Neural progenitor cell (in vitro differentiated cells): ENCODE results near the gene SCAPER. TPM values are rescaled to one million over a fixed set of nuclear protein-coding genes. Genes with fewer than 3 reads are reported as not detected.
"Not testable (repeated sequence)": the region's sequence is repeated elsewhere in the genome, so short reads cannot be mapped to it uniquely, and the experiment has no call there.

Source experiments
- DNase-seq: peaks from one replicate; pipeline ENCODE4 v3.0.0-alpha.2; 2016; ENCODE audit warnings: low spot score
- H2AFZ ChIP-seq: fragments of 200-600 bp; sonication (generic); replicated peaks from 2 replicates; pipeline ENCODE4 v1.6.1; 2016; ENCODE audit warnings: antibody characterized with exemption
- H3F3A ChIP-seq: fragments of 200-600 bp; sonication (generic); 2 replicates; pipeline ENCODE4 v1.6.1; 2016; ENCODE audit warnings: antibody characterized with exemption, low read depth
- H3K27ac ChIP-seq: fragments of 200-600 bp; sonication (generic); 2 replicates; pipeline ENCODE4 v1.5.1; 2016; ENCODE audit warnings: mild to moderate bottlenecking
- H3K27me3 ChIP-seq: fragments of 200-600 bp; sonication (generic); 2 replicates; pipeline ENCODE4 v1.6.1; 2016; ENCODE audit warnings: mild to moderate bottlenecking, moderate library complexity
- H3K36me3 ChIP-seq: fragments of 200-600 bp; sonication (generic); 2 replicates; pipeline ENCODE4 v1.5.1; 2016
- H3K4me1 ChIP-seq: fragments of 200-600 bp; sonication (generic); 2 replicates; pipeline ENCODE4 v1.6.1; 2016; ENCODE audit warnings: mixed run types
- H3K4me2 ChIP-seq: fragments of 200-600 bp; sonication (generic); 2 replicates; pipeline ENCODE4 v1.6.1; 2016
- H3K4me3 ChIP-seq: fragments of 200-600 bp; sonication (generic); 2 replicates; pipeline ENCODE4 v1.5.1; 2016
- H3K79me2 ChIP-seq: fragments of 200-600 bp; sonication (generic); 2 replicates; pipeline ENCODE4 v1.6.1; 2016; ENCODE audit warnings: low read depth
- H3K9ac ChIP-seq: fragments of 200-600 bp; sonication (generic); 2 replicates; pipeline ENCODE4 v1.6.1; 2016
- H3K9me3 ChIP-seq: fragments of 200-600 bp; sonication (generic); 2 replicates; pipeline ENCODE4 v1.5.1; 2016; ENCODE audit warnings: low read depth
- H4K20me1 ChIP-seq: fragments of 200-600 bp; sonication (generic); 2 replicates; pipeline ENCODE4 v1.6.1; 2016; ENCODE audit warnings: low read depth
- H3K27ac Mint-ChIP-seq: 3 replicates; pipeline ENCODE4 v1.8.0; 2021; ENCODE audit warnings: mixed read lengths
- H3K27me3 Mint-ChIP-seq: 2 replicates; pipeline ENCODE4 v1.8.0; 2022; ENCODE audit warnings: low read depth, mild to moderate bottlenecking, inconsistent platforms, moderate library complexity, mixed read lengths; ENCODE audit not compliant: insufficient read depth
- H3K36me3 Mint-ChIP-seq: 3 replicates; pipeline ENCODE4 v1.8.0; 2021; ENCODE audit warnings: mixed read lengths
- H3K4me1 Mint-ChIP-seq: 3 replicates; pipeline ENCODE4 v1.8.0; 2021; ENCODE audit warnings: mixed read lengths
- H3K4me3 Mint-ChIP-seq: 3 replicates; pipeline ENCODE4 v1.8.0; 2021; ENCODE audit warnings: mild to moderate bottlenecking, moderate library complexity, mixed read lengths
- H3K9me3 Mint-ChIP-seq: 3 replicates; pipeline ENCODE4 v1.8.0; 2020; ENCODE audit warnings: mixed read lengths
- CTCF ChIP-seq: fragments of 200-600 bp; sonication (generic); IDR thresholded peaks from 2 replicates; pipeline ENCODE4 v1.5.1; 2017; ENCODE audit warnings: antibody characterized with exemption, mild to moderate bottlenecking
- EZH2 ChIP-seq: fragments of 200-600 bp; sonication (generic); IDR thresholded peaks from 2 replicates; pipeline ENCODE4 v1.6.1; 2017; ENCODE audit warnings: antibody characterized with exemption, mild to moderate bottlenecking, moderate library complexity
- EZH2phosphoT487 ChIP-seq: fragments of 200-600 bp; sonication (generic); IDR thresholded peaks from 2 replicates; pipeline ENCODE4 v1.6.1; 2017; ENCODE audit warnings: antibody characterized with exemption
- total RNA-seq: library from RNA; depleted of rRNA; stranded (reverse); fragments of >200 nt; gene quantifications from 2 replicates; pipeline ENCODE4 v1.2.3, GENCODE V29; 2015; ENCODE audit warnings: low replicate concordance

SCAPER gene
- total RNA-seq, 1 donor from 2014 or later = 20.4 TPM

- H3K27me3 ChIP-seq = no peaks in the 10 kb centered on the region
- TF ChIP-seq CTCF = no peak
- no peak for TF ChIP-seq EZH2phosphoT487
- no peak for TF ChIP-seq EZH2
- no peaks in the 10 kb centered on the region for H3K27me3 Mint-ChIP-seq
- H3K79me2 ChIP-seq = no peaks in the 10 kb centered on the region
- H3K9me3 ChIP-seq = no peaks in the 10 kb centered on the region
- H3K36me3 Mint-ChIP-seq = peaks cover 5% of the 10 kb centered on the region
- H3K9ac ChIP-seq = no peak overlapping the region
- H3K4me2 ChIP-seq = no peak overlapping the region
- no peaks in the 10 kb centered on the region for H4K20me1 ChIP-seq
- no peaks in the 10 kb centered on the region for H3K36me3 ChIP-seq
- H3F3A ChIP-seq = peaks cover 3% of the 10 kb centered on the region
- no peaks in the 10 kb centered on the region for H3K4me1 ChIP-seq
- H3K4me1 Mint-ChIP-seq = no peaks in the 10 kb centered on the region
- H3K9me3 Mint-ChIP-seq = no peaks in the 10 kb centered on the region
- H2AFZ ChIP-seq = no peak overlapping the region
- no peak for DNase-seq
- no peak overlapping the region for H3K4me3 Mint-ChIP-seq
- no peak overlapping the region for H3K4me3 ChIP-seq
- no peak overlapping the region for H3K27ac Mint-ChIP-seq
- H3K27ac ChIP-seq = no peak overlapping the region
Observed at GRCh38 chr15:76875911-76876310, 29.2 kb downstream of the SCAPER start.

GRCh38 chr15:76873066-76873465 is 32.1 kb downstream of the SCAPER start:
- not testable (repeated sequence) for H3K4me1 ChIP-seq, H3K27me3 ChIP-seq, H3K36me3 ChIP-seq, H4K20me1 ChIP-seq, H3K4me1 Mint-ChIP-seq, DNase-seq, H3K9me3 Mint-ChIP-seq, H3K27ac Mint-ChIP-seq, H3K79me2 ChIP-seq, H3K4me3 Mint-ChIP-seq, H3F3A ChIP-seq, H2AFZ ChIP-seq, H3K4me3 ChIP-seq, H3K27ac ChIP-seq, H3K9me3 ChIP-seq, H3K9ac ChIP-seq, H3K27me3 Mint-ChIP-seq, H3K36me3 Mint-ChIP-seq, H3K4me2 ChIP-seq

GRCh38 chr15:76871930-76872329 is 33.2 kb downstream of the SCAPER start:
- Histone ChIP-seq H3K36me3 (no peaks in the 10 kb centered on the region), H4K20me1 (no peaks in the 10 kb centered on the region), H3K4me1 (no peaks in the 10 kb centered on the region), H3F3A (no peaks in the 10 kb centered on the region), H3K79me2 (no peaks in the 10 kb centered on the region), H3K4me3 (no peak overlapping the region), H3K27ac (no peak overlapping the region), H3K27me3 (no peaks in the 10 kb centered on the region), H2AFZ (no peak overlapping the region), H3K9ac (no peak overlapping the region), H3K9me3 (no peaks in the 10 kb centered on the region), H3K4me2 (no peak overlapping the region)
- DNase-seq = no peak
- H3K27me3 Mint-ChIP-seq = no peaks in the 10 kb centered on the region
- TF ChIP-seq CTCF = no peak
- TF ChIP-seq EZH2phosphoT487 = no peak
- no peak for TF ChIP-seq EZH2
- no peaks in the 10 kb centered on the region for H3K4me1 Mint-ChIP-seq
- H3K27ac Mint-ChIP-seq = no peak overlapping the region
- no peak overlapping the region for H3K4me3 Mint-ChIP-seq
- no peaks in the 10 kb centered on the region for H3K9me3 Mint-ChIP-seq
- H3K36me3 Mint-ChIP-seq = peaks cover 5% of the 10 kb centered on the region

- Mint-ChIP-seq H3K4me3 (no peak overlapping the region), H3K27ac (no peak overlapping the region), H3K36me3 (no peaks in the 10 kb centered on the region), H3K4me1 (no peaks in the 10 kb centered on the region), H3K27me3 (no peaks in the 10 kb centered on the region), H3K9me3 (no peaks in the 10 kb centered on the region)
- no peaks in the 10 kb centered on the region for H3K36me3 ChIP-seq
- H3K4me1 ChIP-seq = no peaks in the 10 kb centered on the region
- no peak overlapping the region for H3K4me3 ChIP-seq
- no peaks in the 10 kb centered on the region for H3K27me3 ChIP-seq
- H3F3A ChIP-seq = no peaks in the 10 kb centered on the region
- DNase-seq = no peak
- TF ChIP-seq CTCF (no peak), EZH2phosphoT487 (no peak), EZH2 (no peak)
- H3K27ac ChIP-seq = no peak overlapping the region
- H3K9me3 ChIP-seq = no peaks in the 10 kb centered on the region
- no peaks in the 10 kb centered on the region for H4K20me1 ChIP-seq
- no peak overlapping the region for H2AFZ ChIP-seq
- no peaks in the 10 kb centered on the region for H3K79me2 ChIP-seq
- H3K4me2 ChIP-seq = no peak overlapping the region
- H3K9ac ChIP-seq = no peak overlapping the region
Observed at GRCh38 chr15:76868740-76869139, 36.4 kb downstream of the SCAPER start.
